Activated CD4-positive, alpha-beta T cell treated with anti-CD3 and anti-CD28 coated beads, Interleukin-10, Interleukin-2, amounts not matched to agents 100 ng/mL and 50 ng/mL, durations not matched to agents 16 hours and 8 hours (primary cell): ENCODE measurements around the gene PES1.
A peak's percentile ranks its signal among the peaks of the same experiment; 100 is the strongest.
"Not testable (repeated sequence)": the region's sequence is repeated elsewhere in the genome, so short reads cannot be mapped to it uniquely, and the experiment has no call there.

ENCODE experiments used
- DNase-seq: peaks from one replicate; pipeline ENCODE4 v3.0.0-alpha.2; 2020

Gene PES1

GRCh38 chr22:30574095-30574981, 17.4 kb downstream of the PES1 start, which contains the start of gene GAL3ST1:
Gene GAL3ST1, minus strand, starts transcription at chr22:30574665. Its CDS starts 17,273 bp downstream, at chr22:30557392.
- no peak for DNase-seq

DNA sequence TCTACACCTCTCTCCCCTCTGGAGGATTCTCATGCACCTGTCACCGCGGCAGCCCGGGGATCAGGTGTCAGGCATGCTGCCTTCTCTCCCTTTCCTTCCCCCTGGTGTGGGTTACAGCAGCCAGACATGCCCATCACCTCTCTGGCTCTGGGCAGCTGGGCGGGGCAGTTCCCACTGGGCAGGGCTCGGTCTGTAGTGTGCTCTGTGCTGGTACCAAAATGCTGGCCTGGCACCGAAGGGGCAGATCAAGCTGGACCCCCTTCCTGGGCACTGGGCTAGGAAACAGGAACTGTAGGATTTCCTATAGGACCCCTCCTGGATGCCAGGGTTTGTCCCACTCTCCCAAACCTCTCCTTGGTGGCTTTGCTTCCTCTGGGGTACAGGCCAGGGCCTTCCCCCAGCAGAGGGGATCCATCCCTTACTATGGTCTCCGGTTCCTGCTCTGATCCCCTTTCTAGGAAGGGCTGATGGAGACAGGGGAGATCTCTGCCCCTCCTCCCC, 18.1 kb downstream of the PES1 start:
- DNase-seq, result no peak

- DNase-seq, result no peak
Measured at GRCh38 chr22:30572840-30573593, 18.7 kb downstream of the PES1 start.

DNA sequence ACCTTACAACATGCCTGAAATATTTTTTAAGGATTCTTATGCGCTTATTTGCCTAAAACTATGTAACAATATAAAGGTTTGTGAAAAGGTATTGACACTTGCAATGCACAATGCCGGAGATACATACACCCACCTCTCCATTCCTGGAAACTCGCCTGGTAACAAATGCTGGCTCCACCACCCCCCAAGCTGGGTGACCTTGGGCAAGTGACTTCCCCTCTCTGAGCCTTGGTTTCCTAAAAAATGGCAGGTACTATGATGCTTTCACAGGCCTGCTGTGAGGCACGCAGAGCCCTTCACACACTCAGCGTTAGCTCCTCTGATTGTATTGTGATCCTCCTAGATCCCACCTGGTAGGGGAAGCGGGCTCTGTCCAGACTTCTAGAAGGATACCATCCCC, 19.5 kb downstream of the PES1 start:
- DNase-seq, result no peak

GRCh38 chr22:30569674-30570202, 22.0 kb downstream of the PES1 start:
- no peak for DNase-seq

DNA sequence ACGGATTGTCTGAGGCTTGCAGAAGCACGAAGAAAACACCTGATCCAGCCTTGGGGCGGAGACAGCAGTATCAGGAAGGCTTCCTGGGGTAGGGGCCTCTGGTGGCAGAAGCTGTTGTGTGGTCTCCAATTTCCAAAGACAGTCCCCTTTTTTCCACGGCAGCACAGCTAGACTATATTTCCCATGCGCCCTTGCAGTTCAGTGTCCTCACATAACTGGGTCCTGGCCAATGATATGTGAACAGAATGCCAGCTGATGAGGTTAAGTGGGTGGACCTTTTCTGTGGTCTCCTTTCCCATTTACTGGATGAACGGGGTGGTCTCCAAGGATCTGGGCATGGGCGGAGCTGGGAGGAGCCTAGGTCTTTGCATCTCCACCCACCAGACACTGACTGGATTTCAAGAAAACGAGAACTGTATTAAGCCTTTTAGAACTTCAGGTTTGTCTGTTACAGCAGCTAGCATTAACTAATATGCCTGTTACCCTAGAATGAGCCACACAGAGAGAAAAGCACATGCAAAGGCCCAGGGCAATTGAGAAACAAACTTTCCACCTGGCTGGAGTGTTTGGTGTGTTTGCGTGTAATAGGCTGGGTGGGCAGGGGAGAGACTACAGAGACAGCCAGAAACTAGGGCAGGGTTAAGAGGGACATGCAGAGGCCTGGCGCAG, 23.4 kb downstream of the PES1 start:
- no peak for DNase-seq

GRCh38 chr22:30567277-30567676, 24.4 kb downstream of the PES1 start:
- DNase-seq, result not testable (repeated sequence)

DNA sequence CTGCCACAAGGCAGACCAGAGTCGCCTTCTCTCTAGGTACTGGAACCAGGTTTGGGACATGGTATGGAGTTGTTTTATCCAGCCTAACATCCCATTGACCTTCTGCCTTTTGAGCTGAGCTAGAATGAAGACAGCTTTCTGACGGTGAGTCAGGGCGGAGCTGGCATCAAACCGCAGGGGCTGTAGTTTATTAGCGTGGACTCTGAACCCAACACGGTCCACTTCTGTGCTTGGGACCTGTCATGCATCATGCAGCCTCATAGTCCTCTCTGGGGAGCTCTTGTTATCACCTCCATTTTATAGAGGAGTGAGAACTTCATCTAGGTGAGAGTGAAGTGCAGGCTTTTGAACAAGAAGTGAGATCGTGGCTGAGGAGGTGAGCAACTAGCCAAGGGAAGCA, 25.6 kb downstream of the PES1 start:
- DNase-seq, result no peak

DNA sequence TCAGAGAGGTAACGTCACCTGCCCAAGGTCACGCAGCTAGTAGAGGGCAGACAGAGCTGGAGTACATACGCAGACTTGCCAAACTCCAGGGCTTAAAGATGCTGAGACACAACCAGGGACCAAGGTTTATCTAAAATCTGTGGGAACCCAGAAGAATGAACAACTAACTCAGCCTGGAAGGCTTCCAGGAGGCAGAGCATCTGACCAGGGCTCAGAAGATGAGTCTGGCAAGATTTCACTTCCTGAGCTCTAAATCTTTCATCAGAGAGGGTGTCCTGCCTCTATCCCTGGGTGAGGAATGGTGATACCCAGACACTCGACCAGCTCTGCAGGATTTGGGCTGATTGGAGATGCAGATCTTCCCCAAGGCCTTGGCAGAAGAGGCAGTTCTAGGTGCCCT, 26.4 kb downstream of the PES1 start:
- no peak for DNase-seq

- no peak for DNase-seq
Measured at GRCh38 chr22:30564761-30565119, 27.0 kb downstream of the PES1 start.

DNA sequence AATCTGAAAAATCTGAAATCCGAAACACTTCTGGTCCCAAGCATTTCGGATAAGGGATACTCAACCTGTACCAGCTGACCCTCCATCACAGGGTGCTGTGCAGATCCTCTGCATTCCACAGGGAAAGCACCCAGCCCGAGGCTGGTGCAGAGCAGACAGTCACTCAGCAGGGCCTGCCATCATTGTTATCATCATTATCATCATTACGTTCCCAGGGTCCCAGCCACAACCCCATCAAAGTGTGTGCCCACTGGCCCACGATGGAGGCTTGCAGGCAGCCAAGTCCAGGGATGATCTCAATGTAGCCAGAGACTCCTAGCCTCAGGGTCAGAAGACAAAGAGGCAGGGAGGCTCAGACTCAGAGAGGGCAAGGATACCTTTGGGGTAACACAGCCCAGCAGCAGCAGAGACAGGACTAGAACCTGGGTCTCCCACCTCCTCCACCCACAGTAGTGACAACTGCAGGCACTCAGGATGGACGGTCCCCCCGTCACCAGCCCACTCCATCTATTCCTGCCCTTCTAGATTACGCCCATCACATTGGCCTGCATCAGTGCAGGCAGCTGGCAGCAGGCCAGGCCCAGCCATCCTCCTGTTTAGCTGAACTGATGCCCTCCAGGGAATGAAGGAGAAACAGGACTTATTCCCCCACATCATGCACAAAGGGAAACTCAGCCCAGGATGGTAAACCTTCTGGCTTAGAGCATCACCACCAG, 27.5 kb downstream of the PES1 start:
- DNase-seq, result no peak

DNA sequence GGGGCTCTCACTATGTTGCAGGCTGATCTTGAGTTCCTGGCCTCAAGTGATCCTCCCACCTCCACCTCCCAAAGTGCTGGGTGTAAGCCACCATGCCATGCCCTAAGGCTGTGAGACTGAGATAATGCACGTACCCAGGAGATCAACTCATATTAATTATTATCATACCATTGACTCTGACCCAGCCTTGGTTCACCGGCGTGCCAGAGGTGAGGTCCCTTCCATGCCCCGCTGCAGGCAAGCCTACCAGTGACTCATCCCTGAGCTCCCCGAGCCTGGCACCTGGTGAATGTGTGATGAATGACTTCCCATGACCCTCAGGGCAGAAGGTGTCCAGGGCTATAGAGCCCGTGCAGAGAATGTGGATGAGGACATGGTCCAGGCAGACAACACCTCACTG, 29.3 kb downstream of the PES1 start:
- no peak for DNase-seq

DNA sequence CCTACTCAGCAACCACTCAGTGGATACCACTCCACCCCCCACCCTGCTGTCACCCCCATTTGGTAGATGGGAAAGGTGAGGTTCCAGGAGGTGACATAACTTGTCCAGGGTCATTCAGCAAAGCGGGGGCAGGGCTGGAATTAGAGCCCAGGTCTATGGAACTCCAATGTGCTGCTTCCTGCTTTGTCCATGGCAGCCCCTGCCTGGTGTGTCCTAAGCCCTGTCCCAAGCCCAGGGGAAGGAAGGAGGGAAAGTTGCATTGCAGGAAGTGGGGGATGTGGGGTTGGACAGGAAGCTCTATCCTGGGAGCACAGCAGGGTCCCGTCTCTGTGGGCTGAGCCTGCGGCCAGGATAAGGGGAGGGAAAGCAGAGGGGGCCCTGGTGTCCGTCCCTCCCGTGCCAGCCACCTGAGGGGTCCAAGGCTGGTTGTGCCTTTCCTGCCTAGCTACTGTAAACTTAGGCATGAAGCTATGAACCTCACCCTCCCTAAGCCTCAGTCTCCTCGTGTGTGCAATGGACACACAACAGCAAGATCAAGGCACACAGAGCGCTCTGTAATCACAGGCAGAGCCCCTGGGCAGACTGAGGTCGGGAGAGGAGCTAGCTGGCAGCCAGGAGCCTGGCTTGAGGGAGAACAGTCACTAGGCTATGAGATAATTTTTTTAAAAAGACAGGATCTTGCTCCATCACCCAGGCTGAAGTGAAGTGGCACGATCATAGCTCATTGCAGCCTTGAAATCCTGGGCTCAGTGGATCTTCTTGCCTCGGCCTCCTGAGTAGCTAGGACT, 30.1 kb downstream of the PES1 start:
- no peak for DNase-seq

DNA sequence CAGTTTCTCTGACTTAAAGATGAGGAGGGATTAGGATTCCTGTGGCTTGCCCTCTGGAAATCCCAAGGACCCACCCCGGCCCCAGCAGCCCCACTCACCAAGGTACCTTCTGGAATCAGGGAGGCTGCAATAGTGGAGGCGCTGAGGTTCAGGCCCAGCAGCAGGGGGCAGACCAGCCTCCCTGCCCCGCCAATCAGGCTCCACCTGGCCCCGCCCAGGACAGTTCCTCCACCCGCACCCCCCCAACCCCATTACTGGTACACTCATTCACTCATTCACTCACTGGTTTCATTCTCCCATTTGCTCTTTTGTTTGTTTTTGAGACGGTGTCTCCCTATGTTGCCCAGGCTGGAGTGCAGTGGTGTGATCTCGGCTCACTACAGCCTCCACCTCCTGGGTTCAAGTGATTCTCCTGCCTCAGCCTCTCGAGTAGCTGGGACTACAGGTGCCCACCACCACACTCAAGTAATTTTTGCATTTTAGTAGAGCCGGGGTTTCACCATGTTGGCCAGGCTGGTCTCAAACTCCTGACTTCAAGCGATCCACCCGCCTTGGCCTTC, 31.0 kb downstream of the PES1 start:
- DNase-seq, result peak; percentile 17

- no peak for DNase-seq
Measured at GRCh38 chr22:30559889-30560288, 31.8 kb downstream of the PES1 start.

GRCh38 chr22:30557243-30557642, 34.5 kb downstream of the PES1 start:
- no peak for DNase-seq

DNA sequence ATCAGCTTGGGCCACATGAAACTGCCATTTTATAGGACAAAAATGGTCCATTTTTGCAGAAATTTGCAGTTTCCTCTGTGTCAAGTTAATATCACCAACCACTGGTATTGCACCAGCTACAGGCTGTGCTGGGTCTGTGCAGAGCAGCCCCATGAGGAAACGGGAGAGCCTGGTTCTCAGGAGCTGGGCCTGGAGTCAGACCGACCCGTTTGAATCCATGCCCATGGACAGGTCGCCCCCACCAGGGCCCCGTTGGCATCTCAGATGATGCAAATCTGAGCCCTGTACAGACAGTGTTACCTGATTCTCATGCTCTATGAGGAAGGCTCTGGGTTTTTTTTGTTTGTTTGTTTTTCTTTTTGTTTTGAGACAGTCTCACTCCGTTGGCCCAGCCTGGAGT, 35.3 kb downstream of the PES1 start:
- peak; percentile 16 for DNase-seq

- no peak for DNase-seq
Measured at GRCh38 chr22:30555282-30556210, 36.2 kb downstream of the PES1 start.

DNA sequence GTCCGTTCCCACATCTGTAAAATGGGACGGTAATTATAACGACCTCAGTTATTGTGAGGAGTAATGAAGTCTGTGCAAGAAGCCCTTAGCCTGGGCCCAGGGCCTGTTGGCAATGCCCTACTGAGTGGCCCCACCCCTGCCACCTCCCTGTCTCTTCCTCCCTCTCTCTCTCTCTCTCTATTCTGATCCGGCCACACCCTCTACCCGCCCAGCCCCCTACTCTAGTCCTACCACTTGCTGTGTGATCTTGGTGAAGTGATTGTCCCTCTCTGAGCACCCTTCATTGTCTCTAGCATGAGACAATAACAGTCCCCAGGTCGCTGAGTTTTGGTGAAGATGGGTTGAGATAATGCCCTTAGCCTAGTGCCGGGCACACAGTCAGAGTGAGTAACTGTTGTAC, 37.7 kb downstream of the PES1 start:
- DNase-seq, result no peak

GRCh38 chr22:30552719-30553118, 39.0 kb downstream of the PES1 start:
- no peak for DNase-seq
